ENCODE measurements around the gene RIBC2.
"Not testable (repeated sequence)": the region's sequence is repeated elsewhere in the genome, so short reads cannot be mapped to it uniquely, and the experiment has no call there.

RIBC2 gene

DNA sequence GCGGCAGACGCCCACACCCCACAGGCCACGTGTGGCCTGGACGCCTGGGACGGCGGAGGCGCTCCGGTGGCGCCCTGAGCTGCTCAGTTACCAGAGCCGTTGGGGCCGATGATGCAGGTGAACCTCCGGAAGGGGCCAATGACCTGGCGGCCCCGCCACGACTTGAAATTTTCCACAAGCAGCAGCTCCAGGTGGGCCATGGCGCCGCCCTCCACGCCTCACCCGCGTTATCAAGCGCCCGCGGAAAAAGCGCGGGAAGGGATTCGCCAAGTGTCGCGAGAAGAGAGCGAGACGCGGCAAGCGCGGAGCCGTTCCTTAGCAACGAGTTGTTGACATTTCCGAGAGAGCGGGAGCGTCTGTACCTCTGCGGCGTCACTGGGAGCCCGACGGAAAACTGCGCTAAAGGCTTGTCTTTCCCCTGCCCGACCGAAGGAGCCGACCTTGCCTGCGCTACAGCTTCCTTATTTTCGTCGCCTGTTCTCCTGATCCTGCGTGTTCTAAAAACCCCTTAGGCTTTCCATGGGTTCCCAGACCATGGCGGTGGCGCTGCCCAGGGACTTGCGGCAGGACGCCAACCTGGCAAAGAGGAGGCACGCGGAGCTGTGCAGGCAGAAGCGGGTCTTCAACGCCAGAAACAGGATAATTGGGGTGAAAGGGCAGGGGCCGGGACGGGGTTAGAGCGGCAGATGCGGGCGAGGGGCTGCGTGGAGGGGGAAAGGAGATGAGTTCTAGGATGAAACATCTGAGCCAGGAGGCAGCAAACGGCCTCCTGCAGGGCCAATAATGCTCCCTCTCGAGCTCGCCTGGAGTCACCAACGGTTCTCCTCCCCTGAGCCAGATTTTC is at the start of gene RIBC2, which contains the start of gene SMC1B:
Gene RIBC2, plus strand, starts transcription at position 326 of the 844 bp plus-strand sequence. Its CDS starts 194 bp downstream, at position 520.
Gene SMC1B, minus strand, starts transcription at position 232 of the 844 bp plus-strand sequence. Its CDS starts 32 bp downstream, at position 200.
- peak; percentile 81 for DNase-seq

GRCh38 chr22:45366713-45367112 is 46.8 kb upstream of the RIBC2 start:
- no peak for DNase-seq

GRCh38 chr22:45373592-45373991 is 39.9 kb upstream of the RIBC2 start:
- DNase-seq: not testable (repeated sequence)

DNA sequence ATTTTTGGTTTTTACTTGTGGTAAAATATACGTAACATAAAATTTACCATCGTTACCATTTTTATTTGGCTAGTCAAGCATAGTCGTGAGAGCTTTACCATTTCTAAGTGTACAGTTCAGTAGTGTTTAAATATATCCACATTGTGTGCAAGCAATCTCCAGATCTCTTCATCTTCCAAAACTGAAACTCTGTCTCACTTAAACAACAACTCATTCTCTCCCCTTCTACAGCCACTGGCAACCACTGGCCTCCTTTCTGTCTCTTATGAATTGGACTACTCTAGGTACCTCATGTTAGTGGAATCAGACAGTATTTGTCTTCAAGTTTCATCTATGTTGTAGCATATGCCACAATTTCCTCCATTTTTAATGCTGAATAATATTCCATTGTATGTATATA is 37.5 kb upstream of the RIBC2 start:
- DNase-seq: no peak

- no peak for DNase-seq
Observed at GRCh38 chr22:45376703-45377102, 36.8 kb upstream of the RIBC2 start.

- DNase-seq: no peak
Observed at GRCh38 chr22:45381348-45381747, 32.1 kb upstream of the RIBC2 start.

- no peak for DNase-seq
Observed at GRCh38 chr22:45389546-45389945, 23.9 kb upstream of the RIBC2 start.

DNA sequence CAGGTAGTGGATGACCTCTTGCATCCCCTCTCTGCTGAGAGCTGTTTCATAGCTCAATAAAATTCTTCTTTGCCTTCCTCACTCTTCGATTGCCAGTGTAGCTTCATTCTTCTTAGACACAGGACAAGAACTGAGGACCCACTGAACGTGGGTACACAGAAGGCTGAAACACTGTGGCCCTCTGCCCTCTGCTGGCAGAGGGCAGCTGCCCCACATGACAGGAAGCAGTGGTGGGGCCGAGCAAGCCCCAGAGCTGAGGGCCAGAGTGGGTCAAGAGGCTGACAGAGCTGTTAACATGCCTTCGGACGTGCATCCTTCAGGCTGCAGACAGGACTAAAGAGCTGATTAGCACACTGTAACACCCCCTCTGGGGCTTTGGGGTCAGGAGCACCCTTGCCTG is 15.7 kb upstream of the RIBC2 start:
- peak; percentile 30 for DNase-seq

GRCh38 chr22:45398214-45398613 is 15.3 kb upstream of the RIBC2 start:
- no peak for DNase-seq

DNA sequence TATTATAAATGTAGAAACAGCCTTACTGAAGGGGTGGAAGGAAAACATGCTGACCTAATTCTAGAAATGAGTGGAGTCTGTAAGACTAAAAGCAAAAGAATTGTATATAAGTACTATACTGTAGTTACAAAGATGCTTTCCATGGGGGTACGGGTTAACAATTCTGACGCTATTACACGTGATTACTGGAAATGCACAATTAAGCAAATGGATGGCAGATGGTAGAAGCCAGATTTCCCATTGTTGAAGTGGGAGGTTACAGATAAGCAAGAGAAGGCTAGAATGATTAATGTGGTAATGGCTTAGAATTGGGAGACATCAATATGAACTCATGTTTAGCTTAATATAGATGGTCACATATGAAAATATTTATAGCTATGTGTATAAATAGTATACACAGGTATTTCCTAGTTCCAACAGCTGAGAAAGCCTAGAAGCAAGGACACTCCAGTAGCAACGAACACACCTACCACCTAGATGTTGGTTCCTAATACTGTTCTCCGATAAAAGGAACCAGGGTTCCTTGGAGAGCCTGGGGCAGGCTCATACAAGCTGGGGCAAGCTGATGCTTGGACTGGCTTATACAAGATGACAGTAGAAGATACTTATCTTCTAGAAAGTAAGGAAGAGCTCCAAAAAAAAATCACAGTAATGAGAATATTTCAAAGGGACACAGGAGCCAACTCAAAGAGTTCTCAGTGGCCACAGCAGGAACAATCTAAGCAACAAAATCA is 13.6 kb upstream of the RIBC2 start:
- DNase-seq: no peak

DNA sequence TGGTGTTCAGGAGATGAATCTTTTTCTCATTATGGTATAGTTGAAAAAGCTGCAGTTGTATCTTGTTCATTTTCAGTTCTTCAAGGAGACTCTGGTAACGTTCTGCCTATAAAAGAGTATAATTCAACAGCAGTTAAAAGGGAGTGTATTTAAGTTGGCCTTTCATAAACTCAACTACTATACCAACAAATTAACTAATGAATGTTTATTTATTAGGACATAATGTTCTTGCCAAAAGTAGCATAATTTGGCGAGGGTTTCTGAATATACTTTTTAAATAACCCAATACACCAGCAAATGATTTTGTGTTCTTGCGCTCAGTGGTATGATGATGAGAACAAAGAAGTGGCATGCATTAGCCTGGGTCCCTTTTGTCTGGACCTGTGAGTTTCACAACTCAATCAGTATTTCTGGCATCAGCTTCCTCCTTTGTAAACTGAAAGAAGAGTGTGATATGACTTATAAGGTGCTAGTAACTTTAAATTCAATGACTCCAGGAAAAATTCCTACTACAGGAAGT is 11.0 kb upstream of the RIBC2 start:
- no peak for DNase-seq

DNA sequence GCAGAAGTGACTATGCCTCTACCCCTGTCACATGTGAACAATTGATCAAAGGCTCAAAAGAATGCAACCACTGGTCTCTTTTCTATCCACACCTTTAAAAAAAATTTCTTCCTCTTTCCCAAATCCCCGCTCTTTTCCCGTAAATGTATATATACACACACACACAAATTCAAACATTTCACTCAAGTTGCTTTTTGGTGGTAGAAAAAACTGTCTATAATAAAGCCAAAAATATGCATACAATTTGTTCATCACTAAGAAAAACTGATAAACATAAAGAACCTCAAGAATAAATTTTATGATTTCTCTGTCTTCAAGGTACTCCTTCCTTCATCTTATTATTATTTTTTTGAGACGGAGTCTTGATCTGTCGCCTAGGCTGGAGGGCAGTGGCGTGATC is 5.7 kb upstream of the RIBC2 start:
- no peak for DNase-seq

- no peak for DNase-seq
Observed at GRCh38 chr22:45413013-45413367, 503 bp upstream of the RIBC2 start.

DNA sequence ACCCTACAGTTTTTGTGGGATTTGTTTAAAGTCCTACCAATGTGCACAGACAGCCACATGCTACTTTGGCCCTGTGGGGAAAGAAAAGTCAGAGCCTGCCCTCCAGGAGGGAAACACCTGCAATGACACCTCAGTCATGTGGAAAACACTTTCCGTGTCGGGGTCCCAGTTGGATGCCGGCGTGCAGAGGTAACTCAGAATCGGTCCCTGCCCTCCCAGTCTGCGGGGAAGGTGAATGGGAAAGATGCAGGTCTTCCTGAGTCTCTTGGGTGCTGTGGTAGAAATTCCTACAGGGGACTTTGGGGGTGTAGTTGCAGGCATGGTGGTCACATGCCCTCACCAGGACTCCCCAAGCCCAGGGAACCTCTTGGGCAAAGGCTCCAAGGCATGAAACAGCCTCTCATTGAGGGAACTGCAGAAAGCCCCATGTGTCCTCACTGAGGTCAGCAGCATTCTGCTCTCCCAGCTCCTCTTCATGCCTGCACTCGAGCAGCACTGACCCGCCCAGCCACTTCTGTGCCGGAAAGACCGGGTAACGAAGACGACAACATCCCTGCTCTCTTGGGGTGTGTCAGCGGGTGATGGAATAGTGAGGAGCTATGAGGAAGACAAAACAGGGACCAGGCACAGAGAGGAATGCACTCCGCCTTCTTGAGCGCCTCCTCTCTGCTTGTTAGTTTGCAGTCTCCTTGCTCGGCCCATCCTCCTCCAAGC is 4.7 kb downstream of the RIBC2 start:
- no peak for DNase-seq

DNA sequence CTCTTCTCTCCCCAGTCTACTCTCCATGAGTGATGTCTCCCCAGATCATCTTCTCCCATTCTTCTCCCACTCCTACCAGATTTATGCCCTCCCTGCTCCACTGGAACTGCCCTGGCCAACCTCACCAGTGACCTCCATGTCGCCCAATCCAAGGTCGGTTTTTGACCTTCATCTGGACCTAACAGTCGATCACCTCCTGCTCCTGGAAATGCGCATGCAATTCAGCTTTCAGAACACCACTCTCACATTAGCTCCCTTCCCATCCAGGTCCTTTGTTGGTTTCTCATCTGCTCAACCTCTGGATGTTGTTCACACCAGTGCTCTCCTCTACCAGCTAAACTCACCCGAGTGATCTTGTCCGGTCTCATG is 5.3 kb downstream of the RIBC2 start:
- DNase-seq: no peak

DNA sequence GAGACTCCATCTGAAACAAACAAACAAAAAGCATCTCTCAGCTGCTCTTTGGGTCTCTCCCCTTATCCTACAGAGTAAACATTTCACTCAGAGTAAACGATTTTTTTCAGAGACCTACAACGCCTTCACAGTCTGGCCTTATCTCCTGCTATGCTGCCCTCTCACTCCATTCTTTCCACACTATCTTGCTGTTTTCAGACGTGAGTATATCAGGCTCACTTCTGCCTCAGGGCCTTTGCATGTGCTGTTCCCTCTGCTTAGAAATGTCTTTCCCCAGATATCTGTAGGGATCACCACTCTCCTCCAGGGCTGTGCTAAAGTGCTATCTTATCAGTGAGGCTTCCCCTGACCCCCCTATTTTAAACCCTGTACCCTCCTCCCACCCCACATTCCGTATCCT is 6.5 kb downstream of the RIBC2 start:
- no peak for DNase-seq

GRCh38 chr22:45420539-45420938 is 7.0 kb downstream of the RIBC2 start:
- no peak for DNase-seq

DNA sequence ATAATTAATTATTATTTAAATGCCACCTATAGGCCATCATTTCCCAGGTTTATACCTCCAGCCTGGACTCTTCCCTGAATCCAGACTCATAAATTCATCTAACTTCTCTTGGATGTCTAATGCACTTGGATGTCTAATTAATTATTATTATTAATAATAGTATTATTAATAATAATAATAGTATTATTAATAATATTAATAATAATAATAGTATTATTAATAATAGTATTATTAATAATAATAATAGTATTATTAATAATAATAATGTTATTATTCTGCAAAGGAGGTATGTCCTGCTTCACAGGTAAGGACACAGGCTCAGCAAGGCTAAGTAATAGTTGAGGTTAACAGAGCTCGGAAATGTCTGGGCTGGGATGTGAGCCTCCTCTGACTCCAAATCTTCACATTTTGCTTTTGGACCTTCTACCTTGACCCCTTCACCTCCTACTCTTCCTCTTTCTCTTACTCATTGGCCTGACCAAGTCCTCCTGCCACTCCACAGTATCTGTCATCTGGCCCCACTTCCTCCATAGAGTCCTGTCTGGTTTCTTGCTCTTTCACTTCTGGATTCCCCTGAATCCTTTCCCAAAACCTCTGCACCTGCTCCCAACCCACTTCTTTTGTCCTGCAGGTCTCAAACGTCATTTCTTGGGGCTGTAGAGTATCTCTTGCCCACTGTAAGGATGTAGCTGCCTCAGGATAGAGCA is 8.0 kb downstream of the RIBC2 start:
- DNase-seq: no peak

DNA sequence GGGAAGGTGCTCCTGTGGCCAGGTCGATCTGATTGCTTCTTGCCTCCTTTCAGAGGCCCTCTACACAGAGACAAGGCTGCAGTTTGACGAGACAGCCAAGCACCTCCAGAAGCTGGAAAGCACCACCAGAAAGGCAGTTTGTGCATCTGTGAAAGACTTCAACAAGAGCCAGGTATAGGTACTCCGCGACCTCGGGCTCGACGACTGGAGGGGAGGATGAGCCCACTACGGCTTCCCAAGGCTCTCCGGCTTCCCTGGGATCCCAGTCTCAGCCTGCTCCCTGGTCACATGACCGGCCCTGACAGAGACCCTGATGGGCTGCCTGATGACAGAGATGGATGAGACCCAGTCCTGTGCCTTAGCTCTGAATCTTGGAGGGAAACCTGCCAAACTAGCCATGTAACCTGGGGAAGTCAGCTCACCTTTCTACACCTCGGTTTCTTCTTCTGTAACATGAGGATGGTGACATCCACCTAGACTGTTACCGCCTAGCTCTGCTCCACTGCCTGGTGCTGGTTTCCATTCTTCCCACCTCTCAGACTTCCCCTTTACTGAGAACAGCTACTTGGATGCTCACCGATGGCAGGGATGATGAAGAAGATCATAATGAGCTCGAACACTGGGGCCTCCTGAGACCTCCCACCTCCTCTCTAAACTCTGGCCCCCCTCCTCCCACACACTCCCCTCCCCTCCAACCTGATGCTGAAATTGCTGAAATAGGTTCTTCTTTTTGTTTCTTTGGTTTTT is 8.9 kb downstream of the RIBC2 start:
- DNase-seq: no peak

DNA sequence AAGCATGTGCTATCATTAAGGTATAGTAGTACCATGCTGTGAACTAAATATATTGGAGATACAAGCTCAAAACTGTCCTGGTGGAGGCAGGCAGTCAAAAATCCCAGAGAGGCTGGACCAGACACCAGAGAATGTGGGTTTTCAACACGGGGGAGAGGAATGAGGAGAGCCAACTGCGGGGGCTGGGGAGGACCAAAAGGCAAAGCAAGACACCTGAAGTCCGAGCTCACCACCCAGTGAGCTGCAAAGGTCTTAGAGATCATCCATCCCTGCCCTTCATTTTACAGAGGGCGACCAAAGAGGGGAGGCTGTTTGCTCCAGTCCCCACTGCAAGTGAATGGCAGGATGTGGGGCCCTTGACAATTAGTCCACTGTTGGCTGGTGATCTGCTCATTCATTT is 10.0 kb downstream of the RIBC2 start:
- DNase-seq: no peak

GRCh38 chr22:45424241-45424731 is 10.8 kb downstream of the RIBC2 start:
- no peak for DNase-seq

GRCh38 chr22:45425101-45425500 is 11.6 kb downstream of the RIBC2 start:
- no peak for DNase-seq
